Testis (tissue), 2 donors: ENCODE results near the gene SH2B3.

Experiments
- CTCF ChIP-seq, 3 experiments: fragments of 450-650 bp in 2 of 3; fragments of 200-600 bp in 1 of 3; sonication (generic) in 1 of 3; IDR thresholded peaks; one replicate each; pipeline ENCODE4 v1.5.1; 2016 to 2019; ENCODE audit warnings: antibody characterized with exemption in 3 of 3, mild to moderate bottlenecking in 2 of 3, moderate library complexity in 1 of 3
- POLR2A ChIP-seq: fragments of 450-650 bp; IDR thresholded peaks from one replicate; pipeline ENCODE4 v1.6.1; 2017; ENCODE audit warnings: antibody characterized with exemption, mild to moderate bottlenecking, moderate library complexity

- TF ChIP-seq CTCF (IDR thresholded peaks at IDR 0.05) (no peak), POLR2A (no peak)
Measured at GRCh38 chr12:111444925-111445725, 39.4 kb downstream of the SH2B3 start.
